Tibial nerve (tissue), 4 donors: ENCODE data around the gene SEC11A. TPM values are rescaled to one million over a fixed set of nuclear protein-coding genes. Genes with fewer than 3 reads are reported as not detected.

Experiments
- DNase-seq, 2 donors: peaks; one replicate each; pipeline ENCODE4 v3.0.0-alpha.2; 2019; ENCODE audit warnings: low spot score in 2 of 2
- H3K27ac ChIP-seq, 4 donors: fragments of 200-600 bp; sonication (generic) in 3 of 4; one replicate each; pipeline ENCODE4 v1.5.1; 2017 to 2019; ENCODE audit warnings: mild to moderate bottlenecking in 1 of 4
- H3K27me3 ChIP-seq, 2 donors: fragments of 200-600 bp; sonication (generic) in 1 of 2; one replicate each; pipeline versions ENCODE4 v1.5.1 to v1.6.0; 2017 to 2019
- H3K36me3 ChIP-seq, 3 donors: fragments of 200-600 bp; sonication (generic); one replicate each; pipeline ENCODE4 v1.5.1; 2018 to 2019
- H3K4me1 ChIP-seq, 4 donors: fragments of 200-600 bp; sonication (generic) in 3 of 4; one replicate each; pipeline ENCODE4 v1.5.1; 2017 to 2019
- H3K4me3 ChIP-seq, 4 donors: fragments of 200-600 bp; sonication (generic) in 3 of 4; one replicate each; pipeline ENCODE4 v1.5.1; 2017 to 2019; ENCODE audit warnings: mild to moderate bottlenecking in 1 of 4, moderate library complexity in 1 of 4
- H3K9me3 ChIP-seq, 4 donors: fragments of 200-600 bp; sonication (generic) in 3 of 4; one replicate each; pipeline ENCODE4 v1.5.1; 2017 to 2019
- CTCF ChIP-seq, 5 experiments: fragments of 200-600 bp in 3 of 5; fragments of 450-650 bp in 2 of 5; sonication (generic) in 3 of 5; IDR thresholded peaks; one replicate each; pipeline ENCODE4 v1.5.1; 2016 to 2019; ENCODE audit warnings: antibody characterized with exemption in 5 of 5, mild to moderate bottlenecking in 3 of 5, moderate library complexity in 2 of 5
- EP300 ChIP-seq, 2 donors: sonication (generic); formaldehyde crosslinking; IDR thresholded peaks; one replicate each; pipeline ENCODE4 v1.6.1; 2017; ENCODE audit warnings: antibody characterized with exemption in 2 of 2, mild to moderate bottlenecking in 1 of 2
- POLR2A ChIP-seq, 2 donors: fragments of 450-650 bp; IDR thresholded peaks; one replicate each; pipeline ENCODE4 v1.6.1; 2017; ENCODE audit warnings: antibody characterized with exemption in 2 of 2, mild to moderate bottlenecking in 2 of 2, moderate library complexity in 2 of 2
- WGBS, 2 donors: methylation state at CpG; one replicate each; pipeline ENCODE4 v1.1.5; 2018; 5-methylcytosine and 5-hydroxymethylcytosine counted together
- total RNA-seq, 4 donors: library from RNA; depleted of rRNA; stranded (reverse); fragments of >200 nt; gene quantifications; one replicate each; pipeline ENCODE4 v1.1.0, GENCODE V29; 2016

The SEC11A gene
- total RNA-seq, 4 donors from 2014 or later: 88.2 to 132 (median 119) TPM

- Histone ChIP-seq H3K4me1 (peaks cover 0 to 34% (median 9%) of the 10 kb centered on the region in 4 donors), H3K27ac (peak overlapping the region; percentile 75 to 93 (median 80)), H3K9me3 (no peaks in the 10 kb centered on the region), H3K4me3 (peak overlapping the region; percentile 48 to 66 (median 58)), H3K36me3 (no peaks in the 10 kb centered on the region), H3K27me3 (no peaks in the 10 kb centered on the region)
- 40% methylated on average over 7 of the region's 7 CpGs for WGBS, 2 donors
- no peak for DNase-seq
- TF ChIP-seq POLR2A (IDR thresholded peaks at IDR 0.05) (no peak), EP300 (IDR thresholded peaks at IDR 0.05) (no peak), CTCF (IDR thresholded peaks at IDR 0.05) (no peak)
Measured at GRCh38 chr15:84658788-84659411, 57.0 kb downstream of the SEC11A start.

DNA sequence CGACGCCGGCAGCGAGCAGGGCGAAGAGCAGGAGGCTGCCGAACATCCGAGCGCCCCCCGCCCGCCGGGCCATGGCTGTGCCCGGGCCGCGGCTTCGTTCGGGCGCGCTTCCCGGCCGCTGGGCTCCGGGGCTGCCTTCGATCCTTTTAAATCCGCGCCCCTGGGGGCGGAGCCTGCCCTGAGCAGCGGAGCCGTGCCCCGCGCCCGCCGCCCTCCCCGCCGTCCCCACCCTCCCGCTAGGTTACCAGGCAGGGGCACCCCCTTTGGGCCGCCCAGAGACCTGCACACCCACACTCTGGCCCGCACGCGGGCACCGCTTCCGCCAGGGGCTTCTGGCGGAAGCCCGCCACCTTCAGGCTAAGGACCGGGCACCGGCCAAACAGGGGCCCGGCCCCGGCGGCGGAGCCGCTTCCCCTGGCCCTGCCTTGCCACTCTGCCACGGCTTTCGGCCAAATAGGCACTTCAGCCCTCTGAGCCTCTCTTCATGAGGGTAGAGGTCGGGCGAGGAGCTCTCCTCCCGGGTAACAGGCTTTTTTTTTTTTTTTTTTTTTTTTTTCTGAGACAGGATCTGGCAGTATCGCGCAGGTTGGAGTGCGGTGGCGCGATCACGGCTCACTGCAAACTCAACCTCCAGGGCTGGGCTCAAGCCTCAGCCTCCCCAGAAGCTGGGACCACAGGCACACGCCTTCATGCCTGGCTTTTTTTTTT, 57.7 kb downstream of the SEC11A start, which contains the start of gene NMB:
NMB (minus strand) TSS at position 120 of the 708 bp plus-strand sequence; CDS start at position 73, 47 bp downstream.
- no peaks in the 10 kb centered on the region for H3K27me3 ChIP-seq
- no peaks in the 10 kb centered on the region for H3K36me3 ChIP-seq
- peak within 1 kb of the TSS; percentile 48 to 66 (median 58) for H3K4me3 ChIP-seq
- peak within 1 kb of the TSS; percentile 75 to 93 (median 80) for H3K27ac ChIP-seq
- TF ChIP-seq CTCF (IDR thresholded peaks at IDR 0.05) (peak; percentile 67 to 82 (median 75)), POLR2A (IDR thresholded peaks at IDR 0.05) (no peak)
- 2% methylated on average over 22 to 51 of the region's 61 CpGs for WGBS, 2 donors
- H3K4me1 ChIP-seq: peaks cover 0 to 38% (median 12%) of the 10 kb centered on the region in 4 donors
- peak; percentile 39 to 56 for DNase-seq
- H3K9me3 ChIP-seq: no peaks in the 10 kb centered on the region

GRCh38 chr15:84657748-84658079, 58.2 kb downstream of the SEC11A start:
- peak overlapping the region; percentile 48 to 66 (median 58) for H3K4me3 ChIP-seq
- peaks cover 0 to under 1% (median 0%) of the 10 kb centered on the region in 3 donors for H3K36me3 ChIP-seq
- peaks cover 0 to 44% (median 16%) of the 10 kb centered on the region in 4 donors for H3K4me1 ChIP-seq
- H3K27ac ChIP-seq: peak overlapping the region; percentile 75 to 93 (median 80)
- TF ChIP-seq CTCF (IDR thresholded peaks at IDR 0.05): no peak
- H3K27me3 ChIP-seq: no peaks in the 10 kb centered on the region
- DNase-seq: no peak
- 30 to 37% methylated on average over 8 to 10 of the region's 17 CpGs for WGBS, 2 donors
- no peaks in the 10 kb centered on the region for H3K9me3 ChIP-seq

GRCh38 chr15:84656972-84657371, 59.0 kb downstream of the SEC11A start:
- no peak for DNase-seq
- TF ChIP-seq POLR2A (IDR thresholded peaks at IDR 0.05) (no peak), EP300 (IDR thresholded peaks at IDR 0.05) (no peak), CTCF (IDR thresholded peaks at IDR 0.05) (no peak)
- H3K36me3 ChIP-seq: peaks cover 0 to 8% (median 0%) of the 10 kb centered on the region in 3 donors
- peaks cover 0 to 51% (median 17%) of the 10 kb centered on the region in 4 donors for H3K4me1 ChIP-seq
- WGBS, 2 donors: 87 to 96% methylated on average over 4 to 7 of the region's 7 CpGs
- no peaks in the 10 kb centered on the region for H3K27me3 ChIP-seq
- H3K4me3 ChIP-seq: peak overlapping the region in 2 of 4 donors; percentile 54 to 63
- H3K27ac ChIP-seq: peak overlapping the region in 1 of 4 donors; percentile 77
- H3K9me3 ChIP-seq: no peaks in the 10 kb centered on the region
